Activated naive CD8-positive, alpha-beta T cell (primary cell): ENCODE measurements around the gene ARIH1.
"Not testable (repeated sequence)": the region's sequence is repeated elsewhere in the genome, so short reads cannot be mapped to it uniquely, and the experiment has no call there.

Experiments used
- H3K27ac Mint-ChIP-seq: one replicate; pipeline ENCODE4 v1.8.0; 2021; ENCODE audit warnings: mixed read lengths
- H3K27me3 Mint-ChIP-seq: one replicate; pipeline ENCODE4 v1.8.0; 2021; ENCODE audit warnings: mixed read lengths
- H3K36me3 Mint-ChIP-seq: one replicate; pipeline ENCODE4 v1.8.0; 2021; ENCODE audit warnings: mixed read lengths
- H3K4me1 Mint-ChIP-seq: one replicate; pipeline ENCODE4 v1.8.0; 2021; ENCODE audit warnings: low read depth, mixed read lengths
- H3K4me3 Mint-ChIP-seq: one replicate; pipeline ENCODE4 v1.8.0; 2021; ENCODE audit warnings: mild to moderate bottlenecking, mixed read lengths
- H3K9me3 Mint-ChIP-seq: one replicate; pipeline ENCODE4 v1.8.0; 2021; ENCODE audit warnings: low read depth, mixed read lengths

ARIH1 gene

GRCh38 chr15:72473614-72474465, at the start of gene ARIH1:
Gene ARIH1 (plus strand): TSS chr15:72474330. CDS start chr15:72474640, 310 bp downstream.
- peak within 1 kb of the TSS; percentile 96 for H3K4me3 Mint-ChIP-seq
- peak within 1 kb of the TSS; percentile 93 for H3K27ac Mint-ChIP-seq
- no peaks in the 10 kb centered on the region for H3K36me3 Mint-ChIP-seq
- no peaks in the 10 kb centered on the region for H3K27me3 Mint-ChIP-seq
- peaks cover 48% of the 10 kb centered on the region for H3K4me1 Mint-ChIP-seq
- H3K9me3 Mint-ChIP-seq: no peaks in the 10 kb centered on the region

GRCh38 chr15:72426753-72427152, 47.4 kb upstream of the ARIH1 start:
- no peak overlapping the region for H3K27ac Mint-ChIP-seq
- H3K27me3 Mint-ChIP-seq: no peaks in the 10 kb centered on the region
- peaks cover 2% of the 10 kb centered on the region for H3K4me1 Mint-ChIP-seq
- H3K4me3 Mint-ChIP-seq: no peak overlapping the region
- H3K9me3 Mint-ChIP-seq: peaks cover 13% of the 10 kb centered on the region
- H3K36me3 Mint-ChIP-seq: peaks cover 5% of the 10 kb centered on the region

GRCh38 chr15:72437650-72438316, 36.3 kb upstream of the ARIH1 start:
- H3K36me3 Mint-ChIP-seq: peaks cover 13% of the 10 kb centered on the region
- H3K27me3 Mint-ChIP-seq: peaks cover 9% of the 10 kb centered on the region
- peaks cover 4% of the 10 kb centered on the region for H3K9me3 Mint-ChIP-seq
- H3K4me3 Mint-ChIP-seq: no peak overlapping the region
- no peaks in the 10 kb centered on the region for H3K4me1 Mint-ChIP-seq
- no peak overlapping the region for H3K27ac Mint-ChIP-seq

GRCh38 chr15:72442848-72443247, 31.3 kb upstream of the ARIH1 start:
- H3K27me3 Mint-ChIP-seq, H3K4me3 Mint-ChIP-seq, H3K4me1 Mint-ChIP-seq, H3K36me3 Mint-ChIP-seq, H3K9me3 Mint-ChIP-seq, H3K27ac Mint-ChIP-seq: not testable (repeated sequence)

GRCh38 chr15:72445426-72445825, 28.7 kb upstream of the ARIH1 start:
- peaks cover 2% of the 10 kb centered on the region for H3K36me3 Mint-ChIP-seq
- H3K27ac Mint-ChIP-seq: no peak overlapping the region
- H3K27me3 Mint-ChIP-seq: peaks cover 1% of the 10 kb centered on the region
- no peak overlapping the region for H3K4me3 Mint-ChIP-seq
- H3K9me3 Mint-ChIP-seq: no peaks in the 10 kb centered on the region
- no peaks in the 10 kb centered on the region for H3K4me1 Mint-ChIP-seq

GRCh38 chr15:72450805-72451204, 23.3 kb upstream of the ARIH1 start:
- no peaks in the 10 kb centered on the region for H3K27me3 Mint-ChIP-seq

GRCh38 chr15:72451224-72451623, 22.9 kb upstream of the ARIH1 start:
- Mint-ChIP-seq H3K4me1 (no peaks in the 10 kb centered on the region), H3K4me3 (no peak overlapping the region), H3K27ac (no peak overlapping the region), H3K36me3 (no peaks in the 10 kb centered on the region), H3K9me3 (no peaks in the 10 kb centered on the region), H3K27me3 (no peaks in the 10 kb centered on the region)

More at GRCh38 chr15:72450805-72451204, 23.3 kb upstream of the ARIH1 start:
- Mint-ChIP-seq H3K9me3 (no peaks in the 10 kb centered on the region), H3K36me3 (no peaks in the 10 kb centered on the region), H3K27ac (no peak overlapping the region), H3K4me3 (no peak overlapping the region), H3K4me1 (no peaks in the 10 kb centered on the region)

GRCh38 chr15:72456684-72457083, 17.4 kb upstream of the ARIH1 start:
- H3K36me3 Mint-ChIP-seq: peaks cover 2% of the 10 kb centered on the region
- H3K4me1 Mint-ChIP-seq: peaks cover 6% of the 10 kb centered on the region
- no peaks in the 10 kb centered on the region for H3K9me3 Mint-ChIP-seq
- H3K27me3 Mint-ChIP-seq: no peaks in the 10 kb centered on the region
- no peak overlapping the region for H3K4me3 Mint-ChIP-seq
- H3K27ac Mint-ChIP-seq: no peak overlapping the region

GRCh38 chr15:72460402-72460801, 13.7 kb upstream of the ARIH1 start:
- Mint-ChIP-seq H3K27me3 (no peaks in the 10 kb centered on the region), H3K4me1 (peaks cover 12% of the 10 kb centered on the region), H3K36me3 (peaks cover 2% of the 10 kb centered on the region), H3K9me3 (no peaks in the 10 kb centered on the region), H3K4me3 (no peak overlapping the region), H3K27ac (no peak overlapping the region)

- Mint-ChIP-seq H3K27ac (no peak overlapping the region), H3K4me1 (peaks cover 12% of the 10 kb centered on the region), H3K9me3 (no peaks in the 10 kb centered on the region), H3K36me3 (peaks cover 4% of the 10 kb centered on the region), H3K27me3 (no peaks in the 10 kb centered on the region), H3K4me3 (no peak overlapping the region)
These were observed 10.4 kb upstream of the ARIH1 start for GRCh38 chr15:72463702-72464101.

- peaks cover 12% of the 10 kb centered on the region for H3K4me1 Mint-ChIP-seq
- H3K9me3 Mint-ChIP-seq: no peaks in the 10 kb centered on the region
- H3K4me3 Mint-ChIP-seq: no peak overlapping the region
- H3K36me3 Mint-ChIP-seq: peaks cover 4% of the 10 kb centered on the region
- no peak overlapping the region for H3K27ac Mint-ChIP-seq
- H3K27me3 Mint-ChIP-seq: no peaks in the 10 kb centered on the region
These were observed 9.9 kb upstream of the ARIH1 start for GRCh38 chr15:72464251-72464650.

GRCh38 chr15:72468103-72468502, 6.0 kb upstream of the ARIH1 start:
- Mint-ChIP-seq H3K36me3 (peaks cover 2% of the 10 kb centered on the region), H3K4me3 (no peak overlapping the region), H3K4me1 (peaks cover 11% of the 10 kb centered on the region), H3K27ac (no peak overlapping the region), H3K9me3 (no peaks in the 10 kb centered on the region), H3K27me3 (no peaks in the 10 kb centered on the region)

- Mint-ChIP-seq H3K36me3 (no peaks in the 10 kb centered on the region), H3K4me1 (peaks cover 41% of the 10 kb centered on the region), H3K4me3 (peak overlapping the region; percentile 96), H3K27me3 (no peaks in the 10 kb centered on the region), H3K27ac (peak overlapping the region; percentile 91), H3K9me3 (no peaks in the 10 kb centered on the region)
These were observed 1.0 kb upstream of the ARIH1 start for GRCh38 chr15:72472992-72473610.

- H3K9me3 Mint-ChIP-seq: no peaks in the 10 kb centered on the region
- peak overlapping the region; percentile 96 for H3K4me3 Mint-ChIP-seq
- H3K4me1 Mint-ChIP-seq: peaks cover 54% of the 10 kb centered on the region
- no peaks in the 10 kb centered on the region for H3K27me3 Mint-ChIP-seq
- H3K36me3 Mint-ChIP-seq: peaks cover 2% of the 10 kb centered on the region
- H3K27ac Mint-ChIP-seq: peak overlapping the region; percentile 93
These were observed 359 bp downstream of the ARIH1 start for GRCh38 chr15:72474466-72474911.
